GM12865 (cell line): ENCODE results near the gene TVP23A.
"Not testable (repeated sequence)": the region's sequence is repeated elsewhere in the genome, so short reads cannot be mapped to it uniquely, and the experiment has no call there.

Experiments
- DNase-seq: peaks from one replicate; pipeline ENCODE4 v3.0.0; 2010; ENCODE audit warnings: low read depth
- H3K4me3 ChIP-seq: 2 replicates; pipeline ENCODE4 v1.5.1; 2011; ENCODE audit warnings: mild to moderate bottlenecking, low read depth, low read length, control low read depth
- TF ChIP-seq, protein P1 (sequence below): IDR thresholded peaks from 2 replicates; pipeline ENCODE4 v1.5.1; 2011; ENCODE audit warnings: low read length, control low read depth, low read depth, inconsistent platforms; ENCODE audit not compliant: insufficient read depth; ENCODE audit errors: missing control alignments

Gene TVP23A

DNA sequence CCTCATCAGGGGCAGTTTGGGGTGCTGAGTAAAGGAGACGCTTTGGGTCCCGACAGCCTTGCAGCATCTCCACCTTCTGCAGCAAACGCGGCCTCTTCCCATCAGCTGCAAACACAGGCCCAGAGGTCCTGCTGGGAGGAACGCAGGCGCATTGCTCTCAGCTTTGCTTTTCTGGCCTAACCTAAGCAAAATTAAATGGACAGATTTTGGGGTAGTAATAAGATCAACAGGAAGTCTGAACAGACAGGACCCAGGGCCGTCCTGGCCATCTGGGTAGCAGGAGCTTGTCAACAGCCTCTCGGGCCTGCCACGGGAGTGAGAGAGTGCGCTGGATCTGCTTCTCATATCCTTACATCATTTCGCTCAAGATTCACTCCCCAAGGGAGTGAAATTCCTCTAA, 67.8 kb downstream of the TVP23A start:
- H3K4me3 ChIP-seq: no peak overlapping the region
- DNase-seq: no peak
- TF ChIP-seq, protein P1, sequence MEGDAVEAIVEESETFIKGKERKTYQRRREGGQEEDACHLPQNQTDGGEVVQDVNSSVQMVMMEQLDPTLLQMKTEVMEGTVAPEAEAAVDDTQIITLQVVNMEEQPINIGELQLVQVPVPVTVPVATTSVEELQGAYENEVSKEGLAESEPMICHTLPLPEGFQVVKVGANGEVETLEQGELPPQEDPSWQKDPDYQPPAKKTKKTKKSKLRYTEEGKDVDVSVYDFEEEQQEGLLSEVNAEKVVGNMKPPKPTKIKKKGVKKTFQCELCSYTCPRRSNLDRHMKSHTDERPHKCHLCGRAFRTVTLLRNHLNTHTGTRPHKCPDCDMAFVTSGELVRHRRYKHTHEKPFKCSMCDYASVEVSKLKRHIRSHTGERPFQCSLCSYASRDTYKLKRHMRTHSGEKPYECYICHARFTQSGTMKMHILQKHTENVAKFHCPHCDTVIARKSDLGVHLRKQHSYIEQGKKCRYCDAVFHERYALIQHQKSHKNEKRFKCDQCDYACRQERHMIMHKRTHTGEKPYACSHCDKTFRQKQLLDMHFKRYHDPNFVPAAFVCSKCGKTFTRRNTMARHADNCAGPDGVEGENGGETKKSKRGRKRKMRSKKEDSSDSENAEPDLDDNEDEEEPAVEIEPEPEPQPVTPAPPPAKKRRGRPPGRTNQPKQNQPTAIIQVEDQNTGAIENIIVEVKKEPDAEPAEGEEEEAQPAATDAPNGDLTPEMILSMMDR: no peak

DNA sequence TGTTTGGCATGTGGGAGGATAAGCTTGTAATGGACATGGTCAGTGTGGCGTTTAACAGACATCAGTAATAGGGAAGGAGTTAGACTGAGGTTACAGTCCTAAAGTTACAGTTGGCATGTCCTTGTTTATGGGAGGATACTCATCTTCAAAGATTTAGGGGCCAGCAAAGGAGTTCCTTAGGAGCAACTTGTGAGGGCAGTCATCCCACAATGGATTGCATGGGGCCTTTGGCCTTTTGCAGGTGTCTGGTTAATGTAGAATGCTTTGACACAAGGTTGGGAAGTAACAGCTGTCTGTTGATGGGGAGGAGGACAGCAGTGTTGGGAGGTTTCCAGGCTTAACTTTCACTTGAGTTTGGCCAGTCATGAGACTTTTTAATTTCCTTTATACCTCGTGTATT, 72.8 kb downstream of the TVP23A start:
- TF ChIP-seq, protein P1: no peak
- no peak for DNase-seq
- no peak overlapping the region for H3K4me3 ChIP-seq

DNA sequence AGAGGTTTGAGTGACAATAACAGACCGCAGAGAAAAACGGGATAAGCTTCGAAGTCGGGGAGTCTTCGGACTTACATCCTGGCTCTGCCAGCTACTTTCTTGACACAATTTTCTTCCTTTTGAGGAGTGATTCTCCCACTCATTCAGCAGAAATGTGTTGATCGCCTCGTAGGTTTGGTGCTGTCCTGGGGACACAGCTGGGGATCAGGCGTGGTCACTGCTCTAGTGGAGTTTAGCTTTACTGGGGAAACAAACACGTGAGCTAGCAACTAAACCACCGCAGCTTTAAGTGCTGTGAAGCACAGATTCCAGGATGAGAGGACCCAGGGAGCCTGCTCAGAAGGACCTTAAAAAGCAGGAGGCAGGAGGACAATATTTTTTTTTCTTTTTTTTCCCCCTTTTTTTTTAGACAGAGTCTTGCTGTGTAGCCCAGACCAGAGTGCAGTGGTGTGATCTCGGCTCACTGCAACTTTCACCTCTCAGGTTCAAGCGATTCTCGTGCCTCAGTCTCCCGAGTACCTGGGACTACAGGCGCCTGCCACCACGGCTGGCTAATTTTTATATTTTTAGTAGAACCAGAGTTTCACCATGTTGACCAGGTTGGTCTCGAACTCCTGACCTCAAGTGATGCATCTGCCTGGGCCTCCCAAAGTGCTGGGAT, 74.1 kb downstream of the TVP23A start:
- DNase-seq: no peak
- TF ChIP-seq, protein P1: no peak
- peak overlapping the region; percentile 77 for H3K4me3 ChIP-seq

DNA sequence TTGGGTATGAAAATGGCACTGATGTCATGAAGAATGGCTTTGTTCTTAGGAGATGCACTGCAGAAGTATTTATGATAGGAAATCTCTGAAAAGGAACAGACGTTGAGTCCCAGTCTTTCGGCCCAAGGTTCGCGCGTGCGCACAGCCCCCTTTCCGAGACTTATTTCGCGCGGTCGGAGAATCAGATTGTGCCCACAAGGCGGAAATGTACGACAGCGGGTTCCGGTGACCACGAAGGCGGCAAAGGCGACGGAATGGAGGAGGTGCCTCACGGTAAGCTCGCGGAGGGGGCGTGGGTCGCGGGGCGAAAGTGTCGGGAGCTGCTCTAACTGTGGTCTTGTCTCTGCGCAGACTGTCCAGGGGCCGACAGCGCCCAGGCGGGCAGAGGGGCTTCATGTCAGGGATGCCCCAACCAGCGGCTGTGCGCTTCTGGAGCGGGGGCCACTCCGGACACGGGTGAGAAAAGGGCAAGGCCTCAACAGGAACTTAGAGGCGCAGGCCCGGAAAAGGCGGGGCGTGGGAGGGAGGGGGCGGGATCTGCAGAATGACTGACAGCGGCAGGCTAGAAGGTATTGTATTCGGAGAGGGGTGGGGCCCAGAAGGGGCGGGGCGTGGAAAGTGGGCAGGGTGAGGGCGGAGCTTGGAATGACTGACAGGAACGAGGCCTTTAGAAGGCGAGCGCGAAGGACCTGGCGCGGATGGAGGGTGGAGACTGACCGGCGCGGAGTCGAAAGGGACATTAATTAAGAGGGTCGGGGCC, 74.8 kb downstream of the TVP23A start, which contains the start of gene NUBP1:
Gene NUBP1, plus strand, starts transcription at position 233 of the 760 bp plus-strand sequence. Its CDS starts 22 bp downstream, at position 255.
- DNase-seq: peak; percentile 99
- TF ChIP-seq, protein P1: no peak
- H3K4me3 ChIP-seq: peak within 1 kb of the TSS; percentile 84

DNA sequence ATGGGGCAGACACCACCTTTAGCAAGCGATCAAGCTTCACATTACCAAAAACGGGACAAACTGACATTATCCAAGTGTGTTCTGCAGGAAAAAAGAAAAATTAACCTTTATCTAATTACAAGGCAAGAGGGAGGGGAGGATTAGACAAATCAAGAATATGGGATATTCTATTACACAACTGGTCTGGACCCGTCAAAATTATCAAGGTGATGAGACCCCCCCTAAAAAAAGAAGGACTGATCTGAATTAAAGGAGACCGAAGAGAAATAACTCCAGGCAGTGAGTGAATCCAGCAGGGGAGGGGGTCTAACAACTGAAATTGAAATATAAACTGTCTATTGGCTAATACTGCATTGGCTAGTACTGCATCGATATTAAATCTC, 75.4 kb downstream of the TVP23A start:
- peak overlapping the region; percentile 84 for H3K4me3 ChIP-seq
- TF ChIP-seq, protein P1: no peak
- no peak for DNase-seq

DNA sequence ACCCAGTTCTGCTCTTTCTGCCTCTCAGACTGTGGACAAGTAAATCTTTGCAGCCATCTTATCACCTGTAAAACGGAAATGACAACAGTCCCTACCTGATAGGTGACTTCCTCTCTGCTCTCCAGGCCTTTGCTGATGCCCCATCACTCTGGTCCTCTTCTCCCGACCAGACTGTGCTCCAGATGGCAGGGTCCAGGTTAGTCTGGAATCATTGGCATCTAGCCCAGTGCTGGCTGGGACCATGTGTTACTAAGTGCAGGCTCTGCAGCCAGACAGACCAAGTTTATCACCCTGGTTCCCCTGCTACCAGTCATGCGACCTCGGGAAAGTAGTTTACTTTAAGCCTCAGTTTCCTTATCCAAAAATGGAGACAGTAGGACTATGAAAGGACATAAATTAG, 76.8 kb downstream of the TVP23A start:
- no peak for DNase-seq
- TF ChIP-seq, protein P1: no peak
- no peak overlapping the region for H3K4me3 ChIP-seq

DNA sequence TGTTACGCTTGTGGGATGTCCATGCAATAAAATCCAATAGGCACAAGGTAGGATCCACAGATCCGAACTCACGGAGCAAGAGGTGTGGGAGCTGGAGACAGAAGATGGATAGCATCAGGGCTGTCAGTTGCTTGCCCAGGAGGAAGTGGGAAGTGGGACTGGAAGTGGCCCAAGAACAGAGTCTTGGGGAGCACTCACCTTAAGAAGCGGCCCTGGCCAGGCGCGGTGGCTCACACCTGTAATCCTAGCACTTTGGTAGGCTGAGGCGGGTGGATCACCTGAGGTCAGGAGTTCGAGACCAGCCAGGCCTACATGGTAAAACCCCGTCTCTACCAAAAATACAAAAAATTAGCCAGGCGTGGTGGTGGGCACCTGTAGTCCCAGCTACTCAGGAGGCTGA, 77.3 kb downstream of the TVP23A start:
- not testable (repeated sequence) for DNase-seq, H3K4me3 ChIP-seq
